Ramos (cell line): ENCODE results near the gene MUC16.

Experiments
- in situ Hi-C: fragments of 300-500 bp; cut with MboI; formaldehyde crosslinking; loops from one replicate; pipeline ENCODE4 v1.14.3; 2022; ENCODE audit warnings: low sequenced_read_pairs; ENCODE audit not compliant: unreplicated experiment

The MUC16 gene

GRCh38 chr19:9010693-9011092, 484 bp upstream of the MUC16 start:
- in situ Hi-C loops, result no loop called here

GRCh38 chr19:9009431-9009830, 778 bp downstream of the MUC16 start:
- in situ Hi-C loops, result no loop called here

GRCh38 chr19:9008667-9009066, 1.5 kb downstream of the MUC16 start:
- in situ Hi-C loops, result no loop called here

GRCh38 chr19:9000933-9001332, 9.3 kb downstream of the MUC16 start:
- in situ Hi-C loops, result no loop called here

GRCh38 chr19:8988204-8988603, 22.0 kb downstream of the MUC16 start:
- in situ Hi-C loops, result no loop called here

- in situ Hi-C loops, result no loop called here
Measured at GRCh38 chr19:8986296-8986695, 23.9 kb downstream of the MUC16 start.

- in situ Hi-C loops, result no loop called here
Measured at GRCh38 chr19:8973501-8974091, 36.6 kb downstream of the MUC16 start.

- in situ Hi-C loops, result no loop called here
Measured at GRCh38 chr19:8965887-8966286, 44.3 kb downstream of the MUC16 start.
